ENCODE measurements around the gene CHPT1.
A peak's percentile ranks its signal among the peaks of the same experiment; 100 is the strongest.

Gene CHPT1

GRCh38 chr12:101763246-101763931 lies 65.9 kb downstream of the CHPT1 start:
- DNase-seq (ENCODE audit: low read depth), result no peak

DNA sequence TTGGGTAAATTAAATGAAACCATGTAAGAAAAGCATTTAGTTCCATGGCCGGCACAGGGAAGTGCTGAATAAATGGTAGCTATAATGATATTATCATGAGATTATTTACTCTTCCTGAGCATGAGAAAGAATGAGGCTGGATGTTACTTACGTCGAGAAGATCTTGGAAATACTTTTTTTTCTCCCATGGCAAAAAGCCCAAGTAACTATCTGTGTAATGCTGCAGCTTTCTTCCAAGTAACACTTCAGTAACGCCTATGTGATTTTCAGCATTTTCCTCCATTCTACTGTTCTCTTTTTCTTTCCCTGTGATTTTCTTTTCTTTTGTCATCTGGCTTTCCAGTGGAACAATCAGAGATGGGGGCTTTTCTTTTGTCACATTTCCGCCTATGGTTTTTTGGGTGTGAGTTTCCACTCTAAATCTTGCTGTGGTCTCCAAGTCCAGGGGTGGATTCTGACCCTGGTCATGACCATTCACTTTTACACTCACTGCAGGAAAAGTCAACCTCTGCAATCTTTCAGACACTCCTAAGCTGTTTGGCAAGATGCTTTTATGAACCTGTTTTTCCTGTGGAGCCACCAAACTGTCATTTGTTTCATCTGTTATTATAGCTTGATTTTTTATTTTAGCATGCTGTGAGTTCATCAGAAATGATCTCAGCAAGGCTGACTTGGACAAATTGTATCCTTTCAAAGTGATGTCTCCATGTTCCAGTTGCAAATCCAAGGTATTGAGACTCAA lies 66.8 kb downstream of the CHPT1 start:
- no peak for DNase-seq (ENCODE audit: low read depth)

GRCh38 chr12:101767537-101767936 lies 70.1 kb downstream of the CHPT1 start:
- DNase-seq (ENCODE audit: low read depth), result no peak

- DNase-seq (ENCODE audit: low read depth), result no peak
Measured at GRCh38 chr12:101768781-101769180, 71.3 kb downstream of the CHPT1 start.

GRCh38 chr12:101769865-101770264 lies 72.4 kb downstream of the CHPT1 start:
- no peak for DNase-seq (ENCODE audit: low read depth)

DNA sequence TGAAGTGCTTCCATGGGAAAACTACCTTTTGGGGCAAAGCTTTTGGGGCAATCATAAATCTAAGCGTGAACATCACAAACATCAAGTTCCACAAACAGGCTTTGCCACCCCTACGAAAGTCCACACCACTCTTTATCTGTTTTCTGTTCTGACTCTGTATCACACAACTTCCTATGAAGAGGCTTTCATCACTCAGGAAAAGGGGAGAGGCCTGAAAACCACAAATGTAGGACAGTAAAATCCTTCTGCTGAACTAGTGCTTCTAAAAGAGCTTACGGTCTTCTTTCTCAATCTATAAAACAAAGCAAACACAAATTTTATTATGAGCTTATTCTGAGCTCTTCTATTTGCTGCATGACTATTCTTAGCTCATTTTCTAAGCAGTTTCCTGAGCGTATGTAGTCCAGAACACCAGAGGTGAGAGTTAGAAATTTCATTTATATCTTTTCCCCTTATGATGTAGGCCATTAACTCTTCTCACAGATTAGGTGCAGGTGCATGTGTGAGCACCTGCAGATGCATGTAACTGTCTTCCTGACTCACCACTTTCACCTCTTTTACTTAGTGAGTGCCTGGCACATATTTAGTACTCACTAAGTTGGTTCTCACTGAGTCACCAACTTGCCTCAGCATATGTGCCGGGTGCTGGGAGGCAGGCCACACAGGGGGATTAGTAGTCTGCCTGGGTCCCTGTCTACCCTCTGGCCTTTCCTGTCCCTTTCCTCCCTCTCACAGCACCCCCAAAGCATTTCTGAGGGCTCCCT lies 74.8 kb downstream of the CHPT1 start:
- no peak for DNase-seq (ENCODE audit: low read depth)

- peak; percentile 56 for DNase-seq (ENCODE audit: low read depth)
Measured at GRCh38 chr12:101773650-101774162, 76.3 kb downstream of the CHPT1 start.

DNA sequence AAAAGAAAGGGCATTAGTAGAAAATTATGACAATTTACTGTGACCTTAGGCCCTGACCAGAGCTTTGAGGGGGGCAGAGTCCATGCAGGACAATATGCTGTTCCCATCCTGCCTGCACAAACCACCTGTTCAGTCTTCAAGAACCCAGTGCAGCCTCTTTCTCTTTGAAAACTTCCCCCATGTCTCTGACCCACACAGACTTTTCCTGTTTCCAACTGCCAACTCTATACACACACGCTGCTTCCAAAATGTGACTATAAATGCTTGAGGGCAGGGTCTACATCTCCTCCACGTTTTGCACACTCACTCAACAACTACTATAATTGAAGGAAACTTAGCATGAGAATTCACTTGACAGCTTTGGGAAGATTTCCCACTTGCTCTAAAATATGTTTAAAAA lies 78.4 kb downstream of the CHPT1 start:
- no peak for DNase-seq (ENCODE audit: low read depth)

DNA sequence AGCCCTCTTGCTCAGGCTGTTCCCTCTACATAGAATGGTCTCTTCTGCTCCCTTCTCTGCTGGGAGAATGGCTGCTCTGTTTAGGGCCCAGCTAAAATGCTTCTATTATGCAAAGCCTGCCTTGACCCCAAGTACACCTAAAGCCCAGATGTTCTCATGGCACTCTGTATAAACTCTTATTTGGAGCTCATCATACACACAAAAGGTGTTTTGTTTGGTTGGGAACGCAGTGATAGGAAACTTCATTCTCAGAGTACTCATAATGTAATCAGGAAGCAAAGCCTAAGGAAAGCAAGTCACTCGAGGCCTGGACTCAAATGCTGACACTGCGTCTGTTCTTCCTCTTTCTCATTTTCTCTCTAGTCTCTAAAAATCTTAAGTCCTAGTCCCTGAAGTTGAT lies 80.0 kb downstream of the CHPT1 start:
- DNase-seq (ENCODE audit: low read depth), result no peak

DNA sequence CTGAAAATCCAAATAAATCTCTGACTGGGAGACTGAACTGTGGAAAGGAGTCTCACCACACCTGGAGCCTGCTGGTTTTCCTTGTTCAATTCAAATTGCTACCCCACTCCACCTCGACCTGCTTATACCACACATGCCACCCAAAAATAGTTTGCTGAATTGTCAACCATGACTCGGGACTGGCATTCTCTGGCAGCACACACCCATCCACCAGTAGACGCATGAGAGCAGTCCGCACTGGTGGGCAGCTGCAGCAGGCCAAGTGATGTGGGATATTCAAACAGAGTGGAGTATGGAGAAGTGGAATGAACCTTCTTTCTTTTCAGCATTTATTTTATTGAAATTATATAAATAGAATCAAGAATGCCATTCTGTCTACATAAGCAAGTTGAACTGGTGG lies 80.5 kb downstream of the CHPT1 start:
- no peak for DNase-seq (ENCODE audit: low read depth)
